GM18867 (cell line): ENCODE measurements around the gene F11R.
"Not testable (repeated sequence)": the region's sequence is repeated elsewhere in the genome, so short reads cannot be mapped to it uniquely, and the experiment has no call there.

ENCODE experiments used
- ATAC-seq: cut with Tn5 transposase; IDR thresholded peaks from one replicate; pipeline ENCODE4 v1.9.1; 2021; ENCODE audit warnings: mild to moderate bottlenecking, moderate library complexity; ENCODE audit not compliant: unreplicated experiment

F11R gene

DNA sequence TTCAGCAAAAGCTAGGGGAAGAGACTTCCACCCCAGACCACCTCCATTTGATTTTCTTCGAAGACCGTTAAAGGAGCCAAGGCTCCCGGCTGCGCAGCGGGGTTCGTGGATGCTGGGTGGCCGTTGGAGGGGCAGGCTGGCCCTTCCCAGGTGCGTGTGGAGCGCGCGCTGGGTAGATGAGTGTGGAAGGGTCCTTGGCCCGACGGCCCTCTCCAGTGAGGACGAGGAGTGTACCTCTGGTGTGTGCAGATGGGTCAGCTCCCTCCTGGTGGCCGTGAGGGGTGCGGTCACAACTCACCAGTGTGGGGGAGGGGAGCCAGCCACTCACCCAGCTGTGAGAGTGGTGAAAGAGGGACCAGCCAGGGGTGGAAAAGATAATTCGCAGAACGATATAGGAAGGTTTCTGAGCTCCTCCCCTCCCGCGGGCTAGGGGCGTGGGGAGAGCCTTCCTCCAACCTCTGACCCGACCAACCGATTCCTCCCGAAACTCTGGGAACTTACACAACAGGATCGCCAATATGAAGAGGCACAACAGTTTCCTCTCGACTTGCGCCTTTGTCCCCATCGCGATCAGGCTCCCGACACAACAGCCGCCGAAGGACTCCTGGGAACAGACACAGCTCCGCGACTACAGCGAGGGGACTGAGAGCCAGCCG is at the start of gene F11R:
F11R (minus strand) TSS at position 644 of the 656 bp plus-strand sequence; CDS start at position 565, 79 bp downstream.
- ATAC-seq: peak; percentile 25

DNA sequence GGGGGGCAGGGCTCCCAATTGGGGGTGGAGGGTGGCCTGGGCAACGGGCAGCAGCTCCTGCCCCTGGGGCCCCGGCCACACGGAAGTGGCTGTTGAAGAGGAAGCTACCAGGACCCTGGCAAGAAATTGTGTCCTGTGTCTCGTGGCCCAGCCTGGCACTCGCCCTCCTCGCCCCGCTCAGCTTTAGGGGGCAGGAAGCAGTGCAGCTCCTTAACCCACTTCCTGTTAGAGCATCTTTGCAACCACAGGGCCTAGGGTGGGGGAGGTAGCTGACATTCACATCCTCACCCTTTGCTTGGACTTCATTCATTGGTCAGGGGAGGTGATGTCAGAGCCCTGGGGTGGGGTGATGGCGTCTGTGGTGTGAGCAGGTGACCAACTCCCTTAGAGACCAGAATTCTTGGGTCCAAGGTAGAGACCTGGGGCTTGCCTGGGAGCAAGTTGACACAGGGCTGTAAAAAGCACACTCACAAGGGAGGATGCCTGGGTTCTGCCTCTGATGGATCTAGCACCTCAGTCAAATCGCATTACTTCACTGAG is 48.8 kb upstream of the F11R start, which contains the start of gene ARHGAP30:
ARHGAP30 (minus strand) TSS at position 161 of the 540 bp plus-strand sequence. CDS start 267 bp downstream, outside the sequence.
- peak; percentile 87 for ATAC-seq

DNA sequence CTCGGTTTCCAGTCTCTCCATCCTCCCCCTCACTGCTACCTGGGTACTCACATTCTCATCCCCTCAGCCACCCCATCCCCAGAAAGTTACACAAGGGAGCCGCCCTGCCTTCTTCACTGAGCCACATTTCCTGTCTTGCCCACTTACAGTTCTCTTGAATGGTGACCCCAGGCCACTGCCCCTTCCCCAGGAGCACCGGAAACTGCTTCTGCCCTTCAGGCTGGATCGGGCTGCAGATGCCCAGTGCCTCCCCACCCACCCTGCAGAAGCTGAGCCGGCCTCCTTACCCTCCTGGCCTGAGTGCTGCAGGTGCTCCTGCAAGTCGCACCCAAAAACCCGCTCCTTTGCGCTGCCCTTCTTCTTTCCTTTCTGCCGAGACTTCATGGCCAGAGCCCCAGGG is 48.3 kb upstream of the F11R start:
- ATAC-seq: no peak

GRCh38 chr1:161068306-161069234 is 47.6 kb upstream of the F11R start:
- ATAC-seq: peak; percentile 48

DNA sequence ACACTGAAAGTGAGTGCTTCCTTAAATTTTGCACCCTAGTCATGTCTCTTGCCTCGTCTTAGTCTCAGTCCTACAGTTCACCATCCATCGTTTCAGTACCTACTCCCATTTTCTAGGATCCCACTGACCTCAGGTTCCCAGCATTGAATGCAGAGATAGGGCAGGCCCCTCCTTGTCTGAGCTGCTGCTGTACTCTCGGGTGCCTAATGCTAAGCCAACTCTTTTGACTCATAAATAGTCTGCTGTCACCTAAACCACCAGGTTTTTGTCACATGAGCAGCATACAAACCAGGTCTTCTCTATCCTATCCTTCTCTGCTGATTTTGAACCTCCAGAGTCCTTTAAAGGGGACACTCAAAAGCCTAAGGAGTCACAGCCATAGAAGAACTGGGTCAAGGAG is 45.7 kb upstream of the F11R start:
- no peak for ATAC-seq

GRCh38 chr1:161065681-161066080 is 44.7 kb upstream of the F11R start:
- not testable (repeated sequence) for ATAC-seq

GRCh38 chr1:161063936-161064335 is 43.0 kb upstream of the F11R start:
- not testable (repeated sequence) for ATAC-seq

DNA sequence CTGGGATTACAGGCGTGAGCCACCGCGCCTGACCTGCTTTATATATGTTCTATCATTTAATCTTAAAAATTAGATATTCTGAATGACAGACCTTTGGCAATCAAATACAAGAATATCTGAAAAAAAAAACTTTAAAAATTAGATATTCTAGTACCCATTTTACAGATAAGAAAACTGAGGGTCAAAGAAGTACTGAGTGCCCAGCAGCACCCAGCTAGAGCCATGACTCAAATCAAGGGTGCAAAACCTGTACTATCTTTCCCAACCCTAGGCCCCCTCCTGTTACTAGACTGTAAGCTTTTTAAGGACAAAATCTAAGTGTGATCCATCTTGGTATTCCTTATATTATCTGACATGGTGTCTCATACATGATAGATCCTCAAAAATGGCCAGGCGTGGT is 40.5 kb upstream of the F11R start:
- ATAC-seq: no peak

GRCh38 chr1:161059293-161059692 is 38.3 kb upstream of the F11R start:
- ATAC-seq: no peak

GRCh38 chr1:161054805-161055204 is 33.9 kb upstream of the F11R start:
- no peak for ATAC-seq

DNA sequence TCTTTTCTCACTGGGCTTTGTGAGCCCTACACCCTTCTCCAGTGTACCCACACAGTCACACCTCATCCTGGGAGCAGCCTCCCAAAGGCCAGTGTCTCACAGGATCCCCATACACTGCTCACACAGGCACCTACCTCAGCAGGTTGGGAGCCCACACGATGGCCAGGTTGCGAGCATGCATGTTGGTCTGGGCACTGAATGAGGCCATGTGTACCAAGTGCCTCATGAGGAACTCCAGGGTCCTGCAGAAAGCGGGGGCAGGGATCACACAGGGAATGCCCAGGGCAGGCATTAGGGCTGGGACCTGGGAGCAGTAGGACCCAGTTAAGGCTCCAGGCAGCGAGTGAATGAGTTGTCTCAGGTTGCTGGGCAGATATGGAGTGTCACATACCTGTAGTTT is 33.3 kb upstream of the F11R start:
- ATAC-seq: no peak

DNA sequence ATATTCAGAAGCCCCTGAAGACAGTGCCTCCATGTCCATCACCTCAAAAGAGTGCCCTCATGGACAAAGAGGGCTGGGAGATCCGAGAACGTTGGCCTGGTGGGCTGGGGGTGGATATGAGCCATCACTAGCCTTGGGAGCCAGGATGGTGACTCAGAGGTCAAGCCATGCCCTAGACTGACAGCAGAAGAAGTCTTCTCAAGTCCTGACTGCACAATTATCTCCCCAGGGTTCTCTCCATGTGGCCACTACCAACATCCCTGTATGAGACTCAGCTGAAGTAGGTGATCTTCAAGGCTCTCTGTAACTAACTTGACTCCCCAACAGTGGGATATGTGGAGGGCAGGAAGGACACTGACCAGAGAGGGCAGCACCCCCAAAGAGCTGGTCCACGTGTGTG is 31.9 kb upstream of the F11R start:
- no peak for ATAC-seq

- ATAC-seq: no peak
These were observed 30.3 kb upstream of the F11R start for GRCh38 chr1:161051219-161051618.

- no peak for ATAC-seq
These were observed 28.2 kb upstream of the F11R start for GRCh38 chr1:161048949-161049722.

- ATAC-seq: no peak
These were observed 26.8 kb upstream of the F11R start for GRCh38 chr1:161047436-161048420.

GRCh38 chr1:161046605-161047228 is 25.8 kb upstream of the F11R start:
- peak; percentile 40 for ATAC-seq

- ATAC-seq: peak; percentile 64
These were observed 25.0 kb upstream of the F11R start, which contains the start of gene USF1 for GRCh38 chr1:161045736-161046604. TSS of gene USF1 (minus strand) at chr1:161045977. CDS start at chr1:161043275, 2,702 bp downstream.
